NCI-H69 (cell line): ENCODE results near the gene KRTAP5-11.
"Not testable (repeated sequence)": the region's sequence is repeated elsewhere in the genome, so short reads cannot be mapped to it uniquely, and the experiment has no call there.

Source experiments
- DNase-seq: peaks from one replicate; lab custom pipeline; 2025; lab: John Stamatoyannopoulos, UW

Gene KRTAP5-11

GRCh38 chr11:71581826-71582225 lies 849 bp downstream of the KRTAP5-11 start:
- DNase-seq: no peak

DNA sequence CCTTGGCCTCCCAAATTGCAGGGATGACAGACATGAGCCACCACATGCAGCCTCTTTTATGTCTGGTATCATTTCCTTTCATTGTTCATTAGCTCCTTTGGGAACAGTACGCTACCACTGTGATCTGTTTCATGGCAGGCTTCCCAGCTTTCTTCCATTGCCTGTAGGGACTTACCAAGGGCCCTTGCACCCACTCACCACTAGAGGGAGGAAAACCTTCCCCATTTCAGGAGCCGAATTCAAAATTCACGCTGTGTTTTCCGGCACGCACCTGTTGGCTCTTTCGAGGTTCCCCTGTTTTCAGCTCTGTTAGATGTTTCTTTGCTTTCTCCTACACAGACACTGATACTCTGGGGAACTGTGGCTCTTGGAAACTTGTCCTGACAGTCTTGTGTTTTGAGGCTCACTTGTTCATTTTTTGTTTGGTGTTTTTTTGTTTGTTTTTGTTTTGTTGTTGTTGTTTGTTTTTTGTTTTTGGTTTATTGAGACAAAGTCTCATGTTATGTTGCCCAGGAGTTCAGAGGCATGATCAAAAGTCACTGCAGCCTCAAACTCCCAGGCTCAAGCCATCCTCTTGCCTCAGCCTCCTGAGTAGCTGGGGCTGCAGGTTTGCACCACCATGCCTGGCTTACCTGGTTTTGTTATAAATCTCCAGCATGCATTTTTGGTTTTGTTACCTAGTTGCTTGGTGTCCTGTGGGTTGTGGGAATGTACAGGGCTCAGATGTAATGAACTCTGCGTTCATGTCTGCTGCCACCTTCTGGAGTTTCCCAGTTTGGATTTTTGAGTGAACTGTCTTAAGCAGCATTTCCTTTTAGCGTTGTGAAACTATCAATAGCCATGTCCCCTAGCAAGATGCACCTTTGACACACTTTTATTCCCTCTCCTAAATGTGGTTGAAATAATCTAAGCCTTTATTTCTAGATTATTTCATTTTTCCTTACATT lies 2.3 kb downstream of the KRTAP5-11 start:
- peak; percentile 87 for DNase-seq

- DNase-seq: not testable (repeated sequence)
These were observed 3.2 kb downstream of the KRTAP5-11 start for GRCh38 chr11:71579513-71579912.

- DNase-seq: no peak
These were observed 5.1 kb downstream of the KRTAP5-11 start for GRCh38 chr11:71577469-71578004.

DNA sequence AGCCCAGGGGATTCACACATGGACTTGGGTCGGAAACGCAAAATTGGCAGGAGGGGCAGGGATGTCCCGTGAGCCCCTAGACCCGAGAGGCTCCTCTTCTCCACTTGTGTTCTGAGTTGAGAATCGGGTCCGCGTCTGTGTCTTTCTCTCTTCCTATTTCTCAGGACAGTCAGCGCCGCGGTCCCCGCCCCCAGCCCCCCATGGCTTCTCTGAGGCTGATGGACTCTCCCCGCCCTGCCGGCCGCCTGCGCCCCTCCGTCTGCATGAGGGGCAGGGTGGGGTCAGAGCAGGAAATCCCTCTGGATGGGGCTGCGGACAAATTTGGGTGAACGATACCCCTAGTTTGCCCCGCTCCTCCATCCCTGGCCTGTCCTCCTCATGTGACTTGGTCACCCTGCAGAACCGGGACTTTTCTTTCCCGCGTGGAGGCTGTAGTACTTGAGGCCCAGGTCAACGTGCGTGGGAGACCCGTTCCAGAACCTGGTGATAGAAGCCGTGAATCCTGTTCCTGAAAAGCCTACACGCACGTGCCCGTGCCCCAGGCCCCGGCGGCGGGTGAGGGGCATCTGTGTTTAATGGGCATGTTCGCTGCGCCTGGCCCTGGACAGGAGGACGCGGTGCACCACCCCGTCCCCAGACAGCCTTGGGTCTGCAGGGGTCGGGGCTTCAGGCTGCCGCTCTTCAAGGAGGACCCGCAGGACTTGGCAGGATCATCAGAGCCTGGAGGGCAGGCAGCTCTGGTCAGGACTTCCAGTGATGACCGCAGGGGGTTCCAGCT lies 5.8 kb downstream of the KRTAP5-11 start:
- DNase-seq: not testable (repeated sequence)

DNA sequence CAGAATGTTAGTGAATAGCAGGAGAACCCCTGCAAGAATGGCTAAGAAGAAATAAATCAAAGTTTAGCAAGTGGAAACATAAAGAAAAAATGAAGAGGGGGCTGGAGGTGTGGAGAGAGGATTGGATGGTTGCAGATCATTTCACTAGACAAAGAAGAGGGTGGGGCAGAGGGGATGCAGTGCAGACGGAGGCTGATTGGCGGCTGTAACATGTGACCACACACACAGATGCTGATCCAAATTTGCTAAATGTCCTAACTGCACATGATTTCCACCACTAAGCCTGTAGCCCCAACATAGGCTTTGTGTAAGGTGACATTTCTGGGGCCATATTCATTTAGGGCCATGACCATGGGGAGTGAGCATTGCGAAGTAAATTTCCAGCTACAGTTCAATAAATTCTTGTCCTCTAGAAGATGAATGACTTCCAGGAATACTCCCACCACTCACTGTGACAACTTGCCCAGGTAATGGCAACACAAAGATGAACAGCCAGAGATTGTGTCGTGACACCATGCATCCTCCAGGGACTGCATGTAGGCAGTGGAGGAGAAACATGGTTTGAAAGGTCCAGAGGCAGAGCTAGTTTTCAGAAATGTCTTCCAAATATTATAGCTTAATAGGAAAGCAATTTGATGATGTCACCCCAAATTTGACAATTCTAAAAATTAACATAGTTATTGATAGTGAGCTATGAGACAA lies 6.8 kb downstream of the KRTAP5-11 start:
- no peak for DNase-seq

- no peak for DNase-seq
These were observed 8.3 kb downstream of the KRTAP5-11 start for GRCh38 chr11:71574418-71574817.

GRCh38 chr11:71572811-71573210 lies 9.9 kb downstream of the KRTAP5-11 start:
- DNase-seq: no peak

DNA sequence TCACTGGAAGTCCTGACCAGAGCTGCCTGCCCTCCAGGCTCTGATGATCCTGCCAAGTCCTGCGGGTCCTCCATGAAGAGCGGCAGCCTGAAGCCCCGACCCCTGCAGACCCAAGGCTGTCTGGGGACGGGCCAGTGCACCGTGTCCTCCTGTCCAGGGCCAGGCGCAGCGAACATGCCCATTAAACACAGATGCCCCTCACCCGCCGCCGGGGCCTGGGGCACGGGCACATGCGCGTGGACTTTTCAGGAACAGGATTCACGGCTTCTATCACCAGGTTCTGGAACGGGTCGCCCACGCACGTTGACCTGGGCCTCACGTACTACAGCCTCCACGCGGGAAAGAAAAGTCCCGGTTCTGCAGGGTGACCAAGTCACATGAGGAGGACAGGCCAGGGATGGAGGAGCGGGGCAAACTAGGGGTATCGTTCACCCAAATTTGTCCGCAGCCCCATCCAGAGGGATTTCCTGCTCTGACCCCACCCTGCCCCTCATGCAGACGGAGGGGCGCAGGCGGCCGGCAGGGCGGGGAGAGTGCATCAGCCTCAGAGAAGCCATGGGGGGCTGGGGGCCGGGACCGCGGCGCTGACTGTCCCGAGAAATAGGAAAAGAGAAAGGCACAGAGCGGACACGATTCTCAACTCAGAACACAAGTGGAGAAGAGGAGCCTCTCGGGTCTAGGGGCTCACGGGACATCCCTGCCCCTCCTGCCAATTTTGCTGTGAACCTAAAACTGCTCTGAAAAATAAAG lies 11.4 kb downstream of the KRTAP5-11 start:
- not testable (repeated sequence) for DNase-seq

DNA sequence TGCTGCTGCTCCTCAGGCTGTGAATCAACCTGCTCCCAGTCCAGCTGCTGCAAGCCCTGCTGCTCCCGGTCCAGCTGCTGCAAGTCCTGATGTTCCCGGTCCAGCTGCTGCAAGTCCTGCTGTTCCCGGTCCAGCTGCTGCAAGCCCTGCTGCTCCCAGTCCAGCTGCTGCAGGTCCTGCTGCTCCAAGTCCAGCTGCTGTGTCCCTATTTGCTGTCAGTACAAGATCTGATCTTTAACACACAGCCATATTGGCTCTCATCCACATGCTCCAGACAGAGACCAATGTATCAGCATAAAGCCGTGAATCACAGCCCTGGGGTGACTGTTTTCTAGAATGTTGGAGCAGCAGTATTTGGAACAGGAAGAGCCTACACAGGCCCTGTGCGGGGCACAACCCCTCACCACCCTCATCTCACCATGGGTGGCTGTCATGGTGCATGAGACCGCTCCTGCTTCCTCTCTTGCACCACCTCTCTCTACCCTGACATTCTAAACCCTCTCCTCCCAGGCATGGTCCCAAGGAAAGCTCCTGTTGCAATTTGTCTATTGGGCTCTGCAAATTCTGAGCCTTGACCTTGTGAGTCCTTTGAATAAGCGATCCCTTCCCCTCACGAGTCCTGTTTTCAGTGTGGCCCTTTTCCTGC lies 13.8 kb downstream of the KRTAP5-11 start:
- DNase-seq: no peak

DNA sequence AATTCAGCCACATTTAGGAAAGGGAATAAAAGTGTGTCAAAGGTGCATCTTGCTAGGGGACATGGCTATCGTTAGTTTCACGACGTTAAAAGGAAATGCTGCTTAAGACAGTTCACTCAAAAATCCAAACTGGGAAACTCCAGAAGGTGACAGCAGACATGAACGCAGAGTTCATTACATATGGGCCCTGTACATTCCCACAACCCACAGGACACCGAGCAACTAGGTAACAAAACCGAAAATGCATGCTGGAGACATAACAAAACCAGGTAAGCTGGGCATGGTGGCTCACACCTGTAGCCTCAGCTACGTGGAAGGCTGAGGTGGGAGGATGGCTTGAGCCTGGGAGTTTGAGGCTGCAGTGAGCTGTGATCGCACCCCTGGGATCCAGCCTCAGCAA lies 15.0 kb downstream of the KRTAP5-11 start:
- DNase-seq: not testable (repeated sequence)

DNA sequence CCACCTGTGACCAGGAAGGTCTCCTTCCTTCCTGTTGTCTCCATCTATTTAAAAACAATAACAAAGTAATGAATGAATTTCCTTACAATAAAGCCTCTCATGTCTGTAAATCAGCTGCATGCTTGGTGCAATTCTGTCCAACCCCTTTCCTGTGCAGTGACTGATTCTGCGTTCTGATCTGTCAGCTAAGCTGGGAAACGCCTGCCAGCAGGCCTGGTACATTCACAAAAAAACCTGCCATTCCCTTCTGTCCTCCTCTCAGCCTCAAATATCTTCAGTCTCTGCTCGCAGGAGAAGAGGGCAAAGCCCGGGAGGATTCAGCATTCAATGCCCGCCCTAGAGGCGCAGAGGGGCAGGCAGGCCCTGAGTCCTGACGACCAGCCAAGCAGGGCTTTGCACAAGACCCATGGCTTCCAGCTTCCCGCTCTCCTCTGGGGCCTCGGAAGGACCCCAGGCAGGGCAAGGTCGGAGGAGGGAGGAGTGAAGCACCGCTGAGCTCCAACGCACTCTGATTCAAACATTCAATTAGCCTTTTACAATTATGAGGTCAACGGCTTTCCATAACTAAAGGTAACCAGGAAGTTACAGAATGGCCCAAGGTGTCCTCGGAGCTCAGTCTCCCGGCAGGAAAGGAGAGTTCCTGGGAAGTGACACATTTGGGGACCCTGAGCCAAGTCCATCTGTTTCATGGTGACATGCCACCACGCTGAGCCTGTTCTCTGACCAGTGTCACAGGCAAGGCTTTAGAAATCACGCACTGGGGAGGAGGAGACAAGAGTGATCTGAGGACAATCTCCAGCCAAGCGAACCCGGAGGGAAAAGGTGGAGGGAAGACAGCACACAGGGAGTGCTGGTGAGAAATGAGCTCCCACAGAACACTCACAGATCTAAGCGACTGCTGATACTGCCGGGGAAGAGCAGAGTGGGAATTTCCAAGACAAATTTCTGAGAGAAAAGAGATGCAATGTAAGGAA lies 15.8 kb downstream of the KRTAP5-11 start:
- DNase-seq: peak; percentile 26

DNA sequence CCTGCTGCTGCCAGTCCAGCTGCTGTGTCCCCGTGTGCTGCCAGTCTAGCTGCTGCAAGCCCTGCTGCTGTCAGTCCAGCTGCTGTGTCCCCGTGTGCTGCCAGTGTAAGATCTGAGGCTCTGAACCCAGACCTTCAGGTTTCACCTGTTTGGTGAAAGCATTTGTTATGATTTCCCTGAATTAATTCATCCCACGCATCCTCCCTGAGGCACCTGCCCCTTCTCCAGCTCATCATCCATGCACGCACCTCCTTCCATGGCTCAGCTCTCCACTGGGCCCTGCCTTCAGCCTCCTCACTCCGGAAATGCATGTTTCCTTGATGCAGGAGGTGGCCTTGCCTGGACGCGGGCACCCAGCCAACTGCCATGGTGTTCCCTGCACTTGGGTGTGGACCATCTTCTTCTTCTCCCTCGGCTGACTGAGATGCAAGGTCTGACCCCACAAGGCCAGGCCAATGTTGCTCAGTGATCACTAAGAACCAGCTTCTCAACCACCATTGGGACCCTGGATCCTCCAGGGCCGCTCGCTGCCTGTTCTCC lies 16.5 kb downstream of the KRTAP5-11 start:
- no peak for DNase-seq

DNA sequence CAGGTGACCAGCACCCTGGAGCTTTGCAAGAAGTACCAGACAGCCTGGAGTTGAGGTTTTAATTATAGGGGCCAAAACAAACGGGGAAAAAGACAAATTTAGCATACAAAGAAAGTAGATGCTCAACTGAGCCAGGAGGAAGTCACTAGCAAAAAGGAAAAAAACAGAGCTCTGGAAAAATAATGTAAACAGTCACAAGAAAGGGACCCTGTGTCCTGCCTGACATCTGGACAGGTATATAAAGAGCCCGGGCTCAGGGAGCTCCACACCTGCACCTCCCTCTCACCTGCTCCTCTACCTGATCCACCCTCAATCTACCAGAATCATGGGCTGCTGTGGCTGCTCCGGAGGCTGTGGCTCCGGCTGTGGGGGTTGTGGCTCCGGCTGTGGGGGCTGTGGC lies 17.4 kb downstream of the KRTAP5-11 start, which contains the start of gene KRTAP5-10:
KRTAP5-10 (plus strand) TSS at position 301 of the 400 bp plus-strand sequence; CDS start at position 326, 25 bp downstream.
- peak; percentile 35 for DNase-seq

DNA sequence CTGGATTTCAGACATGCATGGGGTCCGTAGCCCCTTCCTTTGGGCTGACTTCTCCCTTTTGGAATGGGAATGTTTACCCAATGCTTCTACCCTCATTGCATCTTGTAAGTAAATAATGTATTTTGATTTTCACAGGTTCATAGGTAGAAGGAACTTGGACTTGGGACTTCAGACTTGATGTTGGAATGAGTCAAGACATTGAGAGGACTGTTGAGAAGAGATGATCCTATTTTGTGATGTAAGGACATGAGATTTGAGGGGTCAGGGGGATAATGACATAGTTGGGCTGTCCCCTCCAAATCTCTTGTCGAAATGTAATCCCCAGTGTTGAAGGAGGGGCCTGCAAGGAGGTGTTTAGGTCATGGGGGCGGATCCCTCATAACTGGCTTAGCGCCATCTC lies 18.2 kb downstream of the KRTAP5-11 start:
- no peak for DNase-seq

- DNase-seq: peak; percentile 31
These were observed 19.3 kb downstream of the KRTAP5-11 start for GRCh38 chr11:71563406-71563805.

GRCh38 chr11:71562120-71562519 lies 20.6 kb downstream of the KRTAP5-11 start:
- peak; percentile 6 for DNase-seq

DNA sequence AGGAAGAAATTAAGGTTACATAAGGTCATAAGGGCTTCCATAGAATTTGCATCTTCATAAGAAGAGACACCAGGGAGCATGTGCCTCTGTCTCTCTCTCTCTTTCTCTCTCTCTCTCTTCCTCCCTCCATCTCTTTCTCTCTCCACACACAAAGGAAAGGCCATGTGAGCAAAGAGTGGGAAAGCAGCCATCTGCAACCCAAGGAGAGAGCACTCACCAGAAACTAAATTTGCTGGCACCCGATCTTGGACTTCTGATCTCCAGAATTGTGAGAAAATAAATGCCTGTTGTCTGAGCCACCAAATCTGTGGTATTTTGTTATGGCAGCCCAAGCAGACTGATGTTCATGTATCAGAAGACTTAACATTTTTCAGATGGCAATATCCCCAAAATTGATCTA lies 23.7 kb downstream of the KRTAP5-11 start:
- no peak for DNase-seq

DNA sequence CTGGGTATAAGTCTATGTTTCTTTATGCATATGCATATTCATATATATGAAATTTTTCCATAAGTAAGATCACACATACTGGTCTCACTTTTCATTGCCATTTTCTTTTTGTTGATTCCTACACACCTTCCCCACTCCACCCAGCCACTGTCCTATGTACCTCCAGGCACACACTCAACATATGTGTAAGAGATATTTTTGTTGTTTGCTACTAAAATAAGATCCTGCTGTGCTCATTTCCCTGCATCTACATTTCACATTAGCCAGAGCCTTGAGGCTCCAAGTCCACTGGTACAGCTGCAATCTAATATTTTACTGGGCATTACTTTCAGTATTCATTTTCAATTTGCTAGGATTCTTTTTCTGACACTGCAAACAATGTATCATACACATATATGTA lies 25.4 kb downstream of the KRTAP5-11 start:
- no peak for DNase-seq
